Islet precursor cell (in vitro differentiated cells): ENCODE data around the gene DOK4.
A peak's percentile ranks its signal among the peaks of the same experiment; 100 is the strongest.

Experiments
- DNase-seq: peaks from one replicate; pipeline ENCODE4 v3.0.0-alpha.2; 2018

The DOK4 gene

DNA sequence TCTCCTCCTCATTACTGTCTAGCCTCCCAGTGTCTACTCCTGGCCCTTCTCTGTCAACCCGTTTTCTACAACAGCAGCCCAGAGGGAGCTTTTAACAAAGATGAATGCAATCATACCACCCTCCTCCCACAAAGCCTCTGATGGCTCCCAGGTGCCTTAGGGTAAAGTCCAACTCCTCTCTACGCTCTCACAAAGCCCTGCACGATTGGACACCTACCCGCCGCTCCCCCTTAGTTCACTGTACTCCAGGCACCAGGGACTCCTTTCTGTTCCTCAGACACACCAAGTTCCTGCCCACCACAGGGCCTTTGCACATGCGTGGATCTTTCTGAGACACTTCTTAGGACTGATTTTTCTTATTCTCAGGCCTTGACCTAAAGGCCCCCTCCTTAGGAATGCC lies 32.6 kb upstream of the DOK4 start:
- DNase-seq = no peak

DNA sequence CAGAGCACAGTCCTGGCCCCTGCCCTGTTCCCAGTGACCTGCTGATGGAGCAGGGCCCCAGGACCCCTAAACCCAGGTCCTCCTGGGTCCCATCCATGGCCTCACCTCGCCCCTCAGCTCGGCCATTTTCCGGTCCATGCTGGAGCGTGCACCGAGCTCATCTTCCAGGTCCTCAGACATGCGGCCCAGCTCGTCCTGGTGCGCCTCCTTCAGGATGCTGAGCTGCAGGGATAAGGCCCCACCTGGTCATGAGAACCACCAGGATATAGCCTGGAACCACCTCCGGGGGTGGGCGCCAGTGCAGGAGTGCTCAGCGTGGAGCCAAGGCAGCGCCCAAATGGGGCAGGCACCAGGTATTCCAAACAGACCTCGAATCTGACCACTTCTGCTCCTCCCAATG lies 32.2 kb upstream of the DOK4 start:
- no peak for DNase-seq

DNA sequence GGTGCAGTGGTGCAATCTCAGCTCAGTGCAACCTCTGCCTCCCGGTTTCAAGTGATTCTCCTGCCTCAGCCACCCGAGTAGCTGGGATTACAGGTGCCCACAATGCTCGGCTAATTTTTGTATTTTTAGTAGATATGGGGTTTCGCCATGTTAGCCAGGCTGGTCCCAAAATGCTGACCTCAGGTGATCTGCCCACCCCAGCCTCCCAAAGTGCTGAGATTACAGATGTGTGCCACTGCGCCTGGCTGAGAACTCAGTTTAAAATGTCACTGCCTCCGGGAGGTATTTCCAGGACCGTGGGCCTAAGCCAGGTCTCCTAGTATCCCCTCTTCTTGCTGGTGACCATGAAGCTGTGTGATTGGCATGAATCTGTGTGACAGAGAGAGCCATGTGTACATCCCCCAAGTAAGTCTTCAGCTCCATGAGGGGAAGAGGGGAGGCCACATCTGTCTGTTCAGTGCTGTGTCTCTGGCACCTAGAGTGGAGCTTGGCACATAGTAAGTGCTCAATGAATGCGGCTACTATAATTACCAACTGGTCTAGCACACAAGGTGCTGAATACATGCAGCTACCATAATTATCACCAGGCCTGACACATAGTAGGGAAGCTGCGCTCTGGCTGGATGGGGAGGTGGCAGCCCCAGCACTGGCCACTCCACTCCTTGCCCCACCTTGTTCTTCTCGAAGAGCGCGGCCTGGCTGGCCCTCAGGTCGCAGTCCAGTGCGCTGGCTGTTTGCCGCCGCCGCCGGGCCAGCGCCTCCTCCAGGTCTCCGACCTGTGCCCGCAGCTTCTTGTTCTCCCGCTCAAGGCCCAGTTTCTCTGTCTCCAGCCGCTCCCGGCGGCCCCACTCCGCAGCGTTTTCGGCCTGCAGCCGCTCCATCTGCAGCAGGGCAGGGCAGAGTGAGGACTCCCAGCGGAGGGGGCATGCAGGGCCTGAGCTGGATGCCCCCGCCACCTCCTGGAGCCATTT lies 31.4 kb upstream of the DOK4 start:
- DNase-seq = no peak

GRCh38 chr16:57516773-57517172 lies 30.5 kb upstream of the DOK4 start:
- no peak for DNase-seq

DNA sequence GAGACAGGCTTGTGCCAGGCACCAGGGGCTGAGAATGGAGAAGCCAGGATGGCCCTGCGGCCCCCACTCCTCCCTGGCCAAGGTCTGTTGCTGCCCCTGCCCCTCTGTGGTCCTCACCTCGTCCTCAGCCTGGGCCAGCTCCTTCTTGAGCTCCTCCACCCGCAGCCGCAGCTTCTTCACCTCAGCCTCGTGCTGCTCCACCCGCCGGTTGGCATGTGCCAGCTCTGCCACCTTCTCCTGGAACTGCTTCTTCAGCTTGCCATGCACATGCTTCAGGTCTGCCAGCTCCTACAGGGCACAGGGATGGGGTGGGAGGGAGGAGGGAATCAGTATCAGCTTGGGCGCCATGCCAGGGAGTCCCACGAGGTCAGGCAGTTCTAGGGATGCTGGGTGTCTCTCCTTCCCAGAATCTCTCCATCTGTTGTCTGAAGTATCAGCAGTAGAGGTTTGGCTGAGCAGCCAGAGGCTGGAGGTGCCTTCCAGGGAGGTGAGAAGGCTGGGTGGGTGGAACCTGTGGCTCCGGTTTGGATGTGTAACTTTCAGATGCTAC lies 30.0 kb upstream of the DOK4 start:
- DNase-seq = no peak

DNA sequence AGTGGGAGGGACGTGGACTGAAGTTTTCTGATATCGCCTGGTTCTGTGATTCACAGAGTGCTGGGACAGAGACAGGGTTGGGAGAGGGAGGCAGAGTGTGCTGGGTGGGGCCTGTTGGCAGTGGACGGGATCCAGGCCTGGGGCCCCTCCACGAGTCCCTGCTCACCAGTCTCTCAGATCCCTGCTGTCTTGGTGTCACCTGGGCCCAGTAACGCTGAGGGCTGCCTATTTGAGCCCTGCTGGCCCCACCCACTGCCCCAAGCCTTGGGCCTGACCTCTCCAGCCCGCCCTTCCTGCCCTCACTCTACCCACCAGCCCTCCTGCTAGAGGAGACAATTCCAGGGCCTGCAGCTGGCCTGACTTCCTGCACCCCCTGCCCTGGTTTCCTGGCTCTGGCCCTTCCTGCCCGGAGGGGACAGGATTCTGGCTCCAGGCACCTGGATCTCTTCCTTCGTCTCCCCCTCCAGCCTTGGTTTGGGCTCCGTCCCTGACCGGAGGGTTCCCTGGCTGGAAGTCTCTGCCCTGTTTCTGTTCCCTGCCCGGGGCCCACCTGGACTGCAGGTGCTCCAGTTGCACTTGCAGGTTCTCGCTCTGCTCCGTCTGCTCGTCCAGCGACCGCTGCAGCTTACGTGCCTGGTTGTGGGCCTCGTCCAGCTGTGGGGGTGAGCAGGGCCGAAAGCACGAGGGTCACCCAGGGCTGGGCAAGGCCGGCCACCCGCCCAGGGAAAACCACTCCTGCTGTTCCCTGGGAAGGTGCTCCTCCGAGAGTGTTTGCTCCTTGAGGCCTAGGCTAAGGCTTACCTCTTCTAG lies 28.7 kb upstream of the DOK4 start:
- peak; percentile 97 for DNase-seq

- no peak for DNase-seq
These were observed 28.1 kb upstream of the DOK4 start for GRCh38 chr16:57514371-57514770.

- DNase-seq = peak; percentile 98
These were observed 27.2 kb upstream of the DOK4 start for GRCh38 chr16:57513371-57514102.

DNA sequence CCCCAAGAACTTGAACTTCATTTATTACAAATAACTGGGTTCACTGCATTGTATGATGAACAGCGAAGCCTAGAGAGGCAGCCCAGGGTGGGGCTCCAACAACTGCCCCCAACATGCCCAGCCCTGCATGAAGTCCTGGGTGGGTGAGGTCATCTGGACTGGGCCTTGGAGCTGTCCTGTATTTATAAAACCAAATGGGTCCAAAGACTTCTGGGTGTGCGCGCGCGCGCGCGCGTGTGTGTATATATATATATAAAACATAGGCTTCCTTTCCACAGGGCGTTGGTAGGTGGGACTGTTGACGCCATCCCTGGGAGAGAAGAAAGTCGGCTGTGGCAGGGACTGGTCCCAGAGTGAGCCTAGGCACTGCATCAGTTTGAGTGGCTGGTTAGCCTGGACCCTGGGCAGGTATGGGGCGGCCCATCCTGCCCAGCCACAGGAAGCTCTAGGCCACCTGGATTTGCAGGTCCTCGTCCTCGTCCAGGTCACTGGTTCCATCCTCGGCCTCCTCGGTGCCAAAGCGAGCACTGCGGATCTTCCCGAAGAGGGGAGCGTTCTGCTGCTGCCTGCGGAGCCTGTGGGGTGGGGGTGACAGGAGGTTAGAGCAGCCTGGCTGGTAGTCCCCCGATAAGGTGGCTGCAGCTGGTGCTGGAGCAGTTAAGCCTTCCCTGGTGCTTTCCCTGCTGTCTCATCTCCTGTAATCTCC lies 26.2 kb upstream of the DOK4 start:
- DNase-seq = peak; percentile 57

GRCh38 chr16:57510016-57510871 lies 24.0 kb upstream of the DOK4 start:
- DNase-seq = peak; percentile 100

- peak; percentile 72 for DNase-seq
These were observed 23.1 kb upstream of the DOK4 start for GRCh38 chr16:57509231-57509923.

GRCh38 chr16:57508035-57508425 lies 21.7 kb upstream of the DOK4 start:
- DNase-seq = peak; percentile 92

DNA sequence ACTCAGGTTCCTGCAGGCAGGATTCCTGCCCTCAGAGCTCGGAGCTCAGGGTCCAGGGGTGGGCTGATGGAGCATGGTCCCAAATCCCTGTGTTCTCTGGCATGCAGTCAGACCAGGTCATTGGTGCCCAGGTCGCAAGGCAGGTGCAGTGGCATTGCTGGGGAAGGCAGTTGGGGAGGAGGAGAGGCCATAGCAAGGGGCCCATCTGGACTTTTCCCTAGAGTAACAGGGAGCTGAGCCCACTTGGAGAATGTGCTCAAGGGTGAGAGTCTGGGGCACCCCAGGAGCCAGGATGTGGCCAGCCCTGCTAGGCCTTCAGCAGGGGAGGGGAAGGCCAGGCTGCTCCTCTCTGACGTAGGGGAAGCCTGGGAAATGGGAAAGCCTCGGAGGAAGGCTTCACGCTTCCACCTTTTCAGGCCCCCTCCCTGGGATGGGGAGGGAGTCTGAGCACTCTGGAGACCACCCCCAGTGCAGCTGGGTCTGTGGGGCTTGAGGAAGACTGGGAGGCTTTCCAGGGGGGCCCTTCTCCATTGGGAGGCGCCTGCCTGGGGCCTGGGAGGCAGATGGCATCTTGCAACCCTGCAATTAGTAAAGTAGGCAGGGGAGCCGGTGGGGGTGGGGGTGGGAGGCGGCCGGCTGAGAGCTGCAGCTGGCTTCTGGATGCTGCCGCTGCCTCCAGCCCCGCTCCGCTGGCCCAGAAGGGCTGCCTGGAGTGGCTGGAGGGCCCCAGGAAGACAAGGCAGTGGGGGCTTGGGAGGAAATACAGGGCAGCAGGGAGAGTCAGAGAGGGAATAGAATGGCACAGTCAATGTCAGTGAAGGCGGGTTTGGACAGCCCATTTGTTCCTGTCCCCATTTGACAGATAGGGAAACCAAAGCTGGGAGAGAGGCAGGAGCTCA lies 21.1 kb upstream of the DOK4 start:
- no peak for DNase-seq

GRCh38 chr16:57505169-57505568 lies 18.9 kb upstream of the DOK4 start:
- DNase-seq = no peak

- no peak for DNase-seq
These were observed 18.2 kb upstream of the DOK4 start for GRCh38 chr16:57504491-57504890.

DNA sequence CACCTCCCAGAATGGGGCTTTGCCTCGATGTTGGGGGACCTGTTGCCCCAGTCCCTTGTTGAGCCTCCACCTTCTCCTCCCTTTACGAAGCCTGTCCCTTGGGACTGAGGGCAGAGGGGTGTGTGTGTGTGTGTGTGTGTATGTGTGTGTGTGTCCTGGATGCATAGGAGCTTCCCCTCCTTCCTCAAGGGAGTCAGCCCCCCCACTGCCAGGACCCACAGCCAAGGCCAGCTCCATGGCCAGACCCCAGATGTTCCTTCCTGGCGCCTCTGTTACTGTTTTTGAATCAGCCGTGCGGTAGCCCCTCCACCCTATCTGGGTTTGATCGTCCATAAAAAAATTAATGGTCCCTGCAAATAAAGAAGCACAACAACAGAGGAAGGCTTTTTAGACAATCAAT lies 17.7 kb upstream of the DOK4 start:
- no peak for DNase-seq

- no peak for DNase-seq
These were observed 17.1 kb upstream of the DOK4 start for GRCh38 chr16:57503366-57503765.

- DNase-seq = peak; percentile 30
These were observed 15.9 kb upstream of the DOK4 start for GRCh38 chr16:57502048-57502775.

DNA sequence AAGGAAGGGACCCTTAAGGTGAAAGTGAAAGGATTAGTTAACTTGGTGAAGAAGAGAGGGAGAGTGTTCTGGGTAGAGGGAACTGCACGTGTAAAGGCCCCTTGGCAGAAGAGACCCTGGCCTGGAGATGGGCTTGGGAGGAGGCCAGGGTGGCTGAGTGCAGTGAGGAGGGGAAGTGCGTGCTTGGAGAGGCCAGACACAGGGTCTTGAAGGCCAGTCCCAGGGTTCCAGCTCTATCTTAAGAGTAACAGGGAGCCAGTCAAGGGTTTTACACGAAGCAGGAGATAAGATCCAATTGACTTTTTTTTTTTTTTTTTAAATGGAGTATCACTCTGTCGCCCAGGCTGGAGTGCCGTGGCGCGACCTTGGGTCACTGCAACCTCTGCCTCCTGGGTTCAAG lies 15.2 kb upstream of the DOK4 start:
- DNase-seq = peak; percentile 54
